RWPE2 (cell line): ENCODE results near the gene NOX5.
A peak's percentile ranks its signal among the peaks of the same experiment; 100 is the strongest.

Experiments
- ATAC-seq: fragments of 200-7000 bp; cut with Tn5 transposase; 3 replicates; pipeline ENCODE4 v1.9.1; 2021; ENCODE audit warnings: low read depth
- DNase-seq: peaks from one replicate; pipeline ENCODE4 v3.0.0-alpha.2; 2020; ENCODE audit warnings: low spot score
- H3K27ac ChIP-seq: fragments of 450-650 bp; 2 replicates; pipeline ENCODE4 v1.5.1; 2017; ENCODE audit warnings: mild to moderate bottlenecking; ENCODE audit not compliant: poor library complexity, severe bottlenecking
- H3K27me3 ChIP-seq: fragments of 250-450 bp; sonication (Bioruptor Pico); 2 replicates; pipeline ENCODE4 v1.5.1; 2021; ENCODE audit warnings: mild to moderate bottlenecking, moderate library complexity; ENCODE audit not compliant: insufficient read depth, poor library complexity, severe bottlenecking
- H3K36me3 ChIP-seq: fragments of 250-450 bp; sonication (Bioruptor Pico); 2 replicates; pipeline ENCODE4 v1.5.1; 2020; ENCODE audit warnings: low read depth, mild to moderate bottlenecking, moderate library complexity
- H3K4me1 ChIP-seq: fragments of 250-450 bp; sonication (Bioruptor Pico); 2 replicates; pipeline ENCODE4 v1.5.1; 2021; ENCODE audit warnings: mild to moderate bottlenecking, moderate library complexity; ENCODE audit not compliant: insufficient read depth, poor library complexity, severe bottlenecking
- H3K4me3 ChIP-seq: fragments of 250-450 bp; sonication (Bioruptor Pico); 2 replicates; pipeline ENCODE4 v1.5.1; 2021; ENCODE audit warnings: mild to moderate bottlenecking, moderate library complexity; ENCODE audit not compliant: severe bottlenecking
- H3K9me3 ChIP-seq: fragments of 250-450 bp; sonication (Bioruptor Pico); 2 replicates; pipeline ENCODE4 v1.5.1; 2021; ENCODE audit warnings: mild to moderate bottlenecking, moderate library complexity; ENCODE audit not compliant: severe bottlenecking
- TF ChIP-seq, protein P1 (sequence below): fragments of 450-650 bp; IDR thresholded peaks from one replicate; pipeline ENCODE4 v1.5.1; 2017; ENCODE audit warnings: mild to moderate bottlenecking, moderate library complexity; ENCODE audit not compliant: poor library complexity, severe bottlenecking

Gene NOX5

GRCh38 chr15:69081310-69082004, 67.0 kb downstream of the NOX5 start:
- Histone ChIP-seq H3K4me3 (no peak overlapping the region), H3K27ac (no peak overlapping the region), H3K27me3 (no peaks in the 10 kb centered on the region), H3K36me3 (no peaks in the 10 kb centered on the region), H3K4me1 (peaks cover 7% of the 10 kb centered on the region), H3K9me3 (no peaks in the 10 kb centered on the region)
- DNase-seq (no peak), ATAC-seq (no peak)
- TF ChIP-seq, protein P1, sequence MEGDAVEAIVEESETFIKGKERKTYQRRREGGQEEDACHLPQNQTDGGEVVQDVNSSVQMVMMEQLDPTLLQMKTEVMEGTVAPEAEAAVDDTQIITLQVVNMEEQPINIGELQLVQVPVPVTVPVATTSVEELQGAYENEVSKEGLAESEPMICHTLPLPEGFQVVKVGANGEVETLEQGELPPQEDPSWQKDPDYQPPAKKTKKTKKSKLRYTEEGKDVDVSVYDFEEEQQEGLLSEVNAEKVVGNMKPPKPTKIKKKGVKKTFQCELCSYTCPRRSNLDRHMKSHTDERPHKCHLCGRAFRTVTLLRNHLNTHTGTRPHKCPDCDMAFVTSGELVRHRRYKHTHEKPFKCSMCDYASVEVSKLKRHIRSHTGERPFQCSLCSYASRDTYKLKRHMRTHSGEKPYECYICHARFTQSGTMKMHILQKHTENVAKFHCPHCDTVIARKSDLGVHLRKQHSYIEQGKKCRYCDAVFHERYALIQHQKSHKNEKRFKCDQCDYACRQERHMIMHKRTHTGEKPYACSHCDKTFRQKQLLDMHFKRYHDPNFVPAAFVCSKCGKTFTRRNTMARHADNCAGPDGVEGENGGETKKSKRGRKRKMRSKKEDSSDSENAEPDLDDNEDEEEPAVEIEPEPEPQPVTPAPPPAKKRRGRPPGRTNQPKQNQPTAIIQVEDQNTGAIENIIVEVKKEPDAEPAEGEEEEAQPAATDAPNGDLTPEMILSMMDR: no peak

DNA sequence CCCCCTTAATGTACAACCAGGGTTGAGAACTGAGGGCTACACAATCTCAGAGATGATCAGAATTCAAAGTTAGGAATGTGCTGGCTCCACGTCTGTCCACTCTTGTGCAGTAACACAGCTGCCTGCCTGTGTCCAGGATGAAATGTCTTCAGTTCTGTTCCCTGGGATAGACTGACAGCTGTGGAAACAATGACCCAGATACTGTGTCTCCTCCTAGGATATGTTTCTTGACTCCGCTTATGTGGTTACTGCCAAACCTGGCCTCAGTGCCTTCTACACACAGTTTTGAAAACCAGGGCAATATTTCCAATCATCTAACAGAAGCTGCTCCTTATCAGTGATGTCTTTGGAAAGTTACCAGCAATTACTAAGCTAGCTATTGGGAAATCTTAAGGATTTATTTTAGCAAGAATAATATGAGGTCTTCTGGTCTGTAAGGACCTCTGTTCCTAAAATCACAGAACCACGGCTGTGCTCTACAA, 67.6 kb downstream of the NOX5 start:
- ATAC-seq (0 out of 3 replicates have a peak, but pooled peaks have one; percentile 24), DNase-seq (no peak)
- Histone ChIP-seq H3K4me3 (no peak overlapping the region), H3K27me3 (no peaks in the 10 kb centered on the region), H3K27ac (no peak overlapping the region), H3K36me3 (no peaks in the 10 kb centered on the region), H3K4me1 (peaks cover 7% of the 10 kb centered on the region), H3K9me3 (no peaks in the 10 kb centered on the region)
- TF ChIP-seq, protein P1: no peak

DNA sequence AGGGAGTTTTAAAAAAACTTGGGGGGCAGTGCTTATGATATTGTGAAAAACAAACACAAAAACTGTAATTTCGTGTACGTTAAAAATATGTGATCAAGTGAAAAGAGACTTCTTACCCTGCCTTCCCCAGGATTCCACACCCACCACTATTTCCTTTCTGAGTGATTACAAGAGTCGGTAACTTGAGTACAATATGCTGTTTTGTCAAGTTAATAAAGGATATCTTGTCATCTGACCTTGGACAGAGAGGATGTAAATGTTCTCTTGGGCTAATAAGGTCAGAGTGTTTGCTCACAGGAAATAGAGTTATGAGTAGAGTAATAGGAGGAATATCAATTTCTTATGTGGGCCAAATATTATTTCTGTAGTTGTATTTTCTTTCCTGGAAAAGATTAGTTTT, 68.1 kb downstream of the NOX5 start:
- DNase-seq: no peak
- H3K9me3 ChIP-seq: no peaks in the 10 kb centered on the region
- H3K27me3 ChIP-seq: no peaks in the 10 kb centered on the region
- ATAC-seq: peak; percentile 50
- TF ChIP-seq, protein P1: no peak
- H3K4me3 ChIP-seq: no peak overlapping the region
- H3K36me3 ChIP-seq: no peaks in the 10 kb centered on the region
- peaks cover 7% of the 10 kb centered on the region for H3K4me1 ChIP-seq
- H3K27ac ChIP-seq: no peak overlapping the region

- Histone ChIP-seq H3K27me3 (no peaks in the 10 kb centered on the region), H3K4me3 (no peak overlapping the region), H3K36me3 (no peaks in the 10 kb centered on the region), H3K27ac (no peak overlapping the region), H3K9me3 (no peaks in the 10 kb centered on the region), H3K4me1 (peaks cover 7% of the 10 kb centered on the region)
- TF ChIP-seq, protein P1: no peak
- DNase-seq (no peak), ATAC-seq (no peak)
Observed at GRCh38 chr15:69084404-69085030, 70.0 kb downstream of the NOX5 start.
